ENCODE measurements around the gene NXPE3.

The NXPE3 gene

GRCh38 chr3:101816215-101817149 lies 37.5 kb downstream of the NXPE3 start:
- Histone ChIP-seq H3K4me1 (ENCODE audit: low read length) (no peaks in the 10 kb centered on the region), H3K27ac (ENCODE audit: low read length) (no peak overlapping the region), H3K4me3 (ENCODE audit: low read length) (no peak overlapping the region), H3K9me2 (replicated peaks; ENCODE audit: insufficient read depth, low read length) (no peaks in the 10 kb centered on the region), H3K79me2 (ENCODE audit: low read length) (peaks cover 81% of the 10 kb centered on the region), H4K20me1 (ENCODE audit: insufficient read depth, low read length) (no peaks in the 10 kb centered on the region), H2AFZ (ENCODE audit: low read length) (no peak overlapping the region), H3K9me3 (replicated peaks; ENCODE audit: insufficient read depth, low read length) (no peaks in the 10 kb centered on the region), H3K9ac (ENCODE audit: low read length) (no peak overlapping the region), H3K4me2 (ENCODE audit: low read depth, low read length) (no peak overlapping the region), H3F3A (ENCODE audit: insufficient read depth, low read length) (no peaks in the 10 kb centered on the region; the same call in 1 of the 2 replicates), H3K27me3 (replicated peaks; ENCODE audit: insufficient read depth, low read length) (no peaks in the 10 kb centered on the region), H3K36me3 (replicated peaks; ENCODE audit: insufficient read depth, low read length) (peaks cover 12% of the 10 kb centered on the region)
- no peak for DNase-seq
- TF ChIP-seq EZH2phosphoT487 (IDR thresholded peaks at IDR 0.05; ENCODE audit: low read length) (no peak), CTCF (IDR thresholded peaks at IDR 0.05; ENCODE audit: low read length) (no peak), EZH2 (optimal IDR thresholded peaks at IDR 0.05; ENCODE audit: low read depth, low read length) (no peak)

- no peak for DNase-seq
- Histone ChIP-seq H3F3A (ENCODE audit: insufficient read depth, low read length) (no peaks in the 10 kb centered on the region; the same call in 1 of the 2 replicates), H3K9ac (ENCODE audit: low read length) (no peak overlapping the region), H3K79me2 (ENCODE audit: low read length) (peaks cover 84% of the 10 kb centered on the region), H3K4me2 (ENCODE audit: low read depth, low read length) (no peak overlapping the region), H3K9me2 (replicated peaks; ENCODE audit: insufficient read depth, low read length) (no peaks in the 10 kb centered on the region), H3K4me3 (ENCODE audit: low read length) (no peak overlapping the region), H2AFZ (ENCODE audit: low read length) (no peak overlapping the region), H3K27ac (ENCODE audit: low read length) (no peak overlapping the region), H3K36me3 (replicated peaks; ENCODE audit: insufficient read depth, low read length) (peaks cover 15% of the 10 kb centered on the region), H3K27me3 (replicated peaks; ENCODE audit: insufficient read depth, low read length) (no peaks in the 10 kb centered on the region), H3K4me1 (ENCODE audit: low read length) (no peaks in the 10 kb centered on the region), H3K9me3 (replicated peaks; ENCODE audit: insufficient read depth, low read length) (no peaks in the 10 kb centered on the region), H4K20me1 (ENCODE audit: insufficient read depth, low read length) (no peaks in the 10 kb centered on the region)
- no peak for TF ChIP-seq CTCF (IDR thresholded peaks at IDR 0.05; ENCODE audit: low read length)
- no peak for TF ChIP-seq EZH2 (optimal IDR thresholded peaks at IDR 0.05; ENCODE audit: low read depth, low read length)
- no peak for TF ChIP-seq EZH2phosphoT487 (IDR thresholded peaks at IDR 0.05; ENCODE audit: low read length)
These were observed 39.0 kb downstream of the NXPE3 start for GRCh38 chr3:101817992-101818391.

- Histone ChIP-seq H3K79me2 (ENCODE audit: low read length) (peaks cover 83% of the 10 kb centered on the region), H3F3A (ENCODE audit: insufficient read depth, low read length) (peaks cover 1% of the 10 kb centered on the region; the same call in 1 of the 2 replicates), H3K4me1 (ENCODE audit: low read length) (no peaks in the 10 kb centered on the region), H3K4me2 (ENCODE audit: low read depth, low read length) (no peak overlapping the region), H3K9ac (ENCODE audit: low read length) (no peak overlapping the region), H3K9me2 (replicated peaks; ENCODE audit: insufficient read depth, low read length) (no peaks in the 10 kb centered on the region), H3K27me3 (replicated peaks; ENCODE audit: insufficient read depth, low read length) (no peaks in the 10 kb centered on the region), H3K36me3 (replicated peaks; ENCODE audit: insufficient read depth, low read length) (peaks cover 15% of the 10 kb centered on the region), H3K27ac (ENCODE audit: low read length) (no peak overlapping the region), H3K9me3 (replicated peaks; ENCODE audit: insufficient read depth, low read length) (no peaks in the 10 kb centered on the region), H3K4me3 (ENCODE audit: low read length) (no peak overlapping the region), H4K20me1 (ENCODE audit: insufficient read depth, low read length) (no peaks in the 10 kb centered on the region), H2AFZ (ENCODE audit: low read length) (no peak overlapping the region)
- no peak for DNase-seq
- TF ChIP-seq EZH2phosphoT487 (IDR thresholded peaks at IDR 0.05; ENCODE audit: low read length): no peak
- no peak for TF ChIP-seq CTCF (IDR thresholded peaks at IDR 0.05; ENCODE audit: low read length)
- TF ChIP-seq EZH2 (optimal IDR thresholded peaks at IDR 0.05; ENCODE audit: low read depth, low read length): no peak
These were observed 40.7 kb downstream of the NXPE3 start for GRCh38 chr3:101819649-101820206.
